Astrocyte (in vitro differentiated cells and primary cell): Measurements from ENCODE around the gene PPTC7.

Source experiments
- CTCF ChIP-seq: IDR thresholded peaks from 2 replicates; pipeline ENCODE4 v1.5.1; 2011; ENCODE audit warnings: low read depth, mild to moderate bottlenecking, inconsistent platforms, low read length, moderate library complexity; ENCODE audit not compliant: insufficient read depth
- EZH2 ChIP-seq: IDR thresholded peaks from 2 replicates; pipeline ENCODE4 v1.6.1; 2012; ENCODE audit warnings: mild to moderate bottlenecking, low read length, inconsistent platforms; ENCODE audit not compliant: insufficient read depth

- TF ChIP-seq CTCF (no peak), EZH2 (no peak)
Observed at GRCh38 chr12:110556705-110557104, 26.4 kb downstream of the PPTC7 start.
